SK-N-MC (cell line): ENCODE results near the gene DLEU7.

Experiments
- EZH2 ChIP-seq: fragments of 200-600 bp; sonication (generic); IDR thresholded peaks from one replicate; pipeline ENCODE4 v1.6.1; 2017; ENCODE audit warnings: antibody characterized with exemption
- POLR2AphosphoS5 ChIP-seq: IDR thresholded peaks from 2 replicates; pipeline ENCODE4 v1.6.1; 2012; ENCODE audit warnings: mild to moderate bottlenecking, low read depth, low read length, borderline replicate concordance

DNA sequence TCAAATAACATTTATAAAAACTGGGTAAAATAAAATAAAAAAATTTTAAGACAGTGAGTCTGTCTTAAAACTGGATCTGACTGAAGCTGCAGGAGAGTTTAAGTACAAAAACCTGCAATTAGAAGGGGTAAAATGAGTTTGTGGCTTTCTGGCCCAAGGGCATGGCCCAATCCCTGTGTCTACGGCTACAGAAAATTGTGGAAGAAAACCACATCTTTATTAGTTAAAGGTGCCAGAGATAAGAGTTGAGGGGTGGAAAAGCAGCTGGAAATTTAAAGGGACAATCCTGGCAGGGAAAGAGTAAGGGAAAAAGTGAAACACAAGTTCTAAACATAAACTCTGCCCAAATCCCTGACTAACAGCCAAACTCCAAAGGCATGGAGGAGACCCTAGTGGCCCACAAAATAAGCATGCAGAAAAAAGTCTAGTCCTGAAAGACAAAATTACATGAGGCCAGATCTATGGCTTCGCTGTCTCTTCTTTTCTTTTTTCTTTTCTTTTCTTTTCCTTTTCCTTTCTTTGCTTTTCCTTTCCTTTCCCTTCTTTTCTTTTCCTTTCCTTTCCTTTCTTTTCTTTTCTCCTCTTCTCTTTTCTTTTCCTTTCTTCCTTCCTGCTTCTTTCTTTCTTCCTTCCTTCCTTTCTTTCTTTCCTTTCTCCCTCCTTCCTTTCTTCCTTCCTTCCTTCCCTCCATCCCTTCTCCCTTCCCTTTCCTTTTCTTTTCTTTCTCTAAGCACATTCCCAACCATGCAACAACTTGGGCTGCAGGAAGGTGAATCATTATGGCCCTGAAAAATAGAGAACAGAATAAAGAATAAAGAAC, 23.5 kb upstream of the DLEU7 start:
- TF ChIP-seq EZH2 (no peak), POLR2AphosphoS5 (no peak)
